Endothelial cell (in vitro differentiated cells): Measurements from ENCODE around the gene PCDHGA1. TPM values are rescaled to one million over a fixed set of nuclear protein-coding genes. Genes with fewer than 3 reads are reported as not detected.
"Not testable (repeated sequence)": the region's sequence is repeated elsewhere in the genome, so short reads cannot be mapped to it uniquely, and the experiment has no call there.

ENCODE experiments used
- DNase-seq: peaks from one replicate; pipeline ENCODE4 v3.0.0; 2021; ENCODE audit warnings: low spot score
- H3K27ac Mint-ChIP-seq: one replicate; pipeline ENCODE4 v1.8.0; 2021; ENCODE audit warnings: mixed read lengths, inconsistent platforms; ENCODE audit not compliant: unreplicated experiment
- H3K27me3 Mint-ChIP-seq: one replicate; pipeline ENCODE4 v1.8.0; 2021; ENCODE audit warnings: mild to moderate bottlenecking, moderate library complexity, mixed read lengths, inconsistent platforms; ENCODE audit not compliant: unreplicated experiment
- H3K36me3 Mint-ChIP-seq: one replicate; pipeline ENCODE4 v1.8.0; 2021; ENCODE audit warnings: mild to moderate bottlenecking, low read depth, mixed read lengths, inconsistent platforms; ENCODE audit not compliant: unreplicated experiment
- H3K4me1 Mint-ChIP-seq: one replicate; pipeline ENCODE4 v1.8.0; 2021; ENCODE audit warnings: mild to moderate bottlenecking, mixed read lengths, inconsistent platforms; ENCODE audit not compliant: unreplicated experiment
- H3K4me3 Mint-ChIP-seq: one replicate; pipeline ENCODE4 v1.8.0; 2021; ENCODE audit warnings: mild to moderate bottlenecking, mixed read lengths, inconsistent platforms; ENCODE audit not compliant: unreplicated experiment
- H3K9me3 Mint-ChIP-seq: one replicate; pipeline ENCODE4 v1.8.0; 2021; ENCODE audit warnings: mixed read lengths, inconsistent platforms; ENCODE audit not compliant: unreplicated experiment
- total RNA-seq: library from RNA; stranded (reverse); fragmentation: NEBNext Ultra II Directional; extraction: Animal tissue kit (Norgen Biotek cat#: 25700); gene quantifications from one replicate; pipeline ENCODE4 v1.2.1, GENCODE V29; 2021; ENCODE audit not compliant: unreplicated experiment
- TF ChIP-seq, protein P1 (sequence below): fragments of 200-600 bp; sonication (generic); IDR thresholded peaks from one replicate; pipeline ENCODE4 v1.5.0; 2021; ENCODE audit warnings: antibody characterized with exemption; ENCODE audit not compliant: unreplicated experiment

PCDHGA1 gene
- total RNA-seq, 1 donor from 2014 or later, result 1.4 TPM

DNA sequence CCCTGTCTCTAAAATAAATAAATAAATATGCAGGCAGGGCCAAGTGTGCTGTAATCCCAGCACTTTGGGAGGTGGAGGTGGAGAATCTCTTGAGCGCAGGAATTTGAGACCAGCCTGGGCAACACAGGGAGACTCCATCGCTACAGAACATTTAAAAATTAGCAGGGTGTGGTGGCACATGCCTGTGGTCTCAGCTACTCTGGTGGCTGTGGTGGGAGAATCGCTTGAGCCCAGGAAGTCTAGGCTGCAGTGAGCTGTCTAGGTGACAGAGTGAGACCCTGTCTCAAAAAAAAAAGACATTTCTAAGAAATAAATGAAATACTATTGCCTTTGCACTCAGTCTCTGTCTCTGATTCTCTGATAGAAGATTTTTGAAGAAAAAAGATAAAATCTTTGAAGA, 81.3 kb downstream of the PCDHGA1 start:
- H3K9me3 Mint-ChIP-seq, result peaks cover 23% of the 10 kb centered on the region
- DNase-seq, result no peak
- peak overlapping the region; percentile 30 for H3K27ac Mint-ChIP-seq
- H3K36me3 Mint-ChIP-seq, result peaks cover 53% of the 10 kb centered on the region
- peak overlapping the region; percentile 72 for H3K4me3 Mint-ChIP-seq
- H3K4me1 Mint-ChIP-seq, result peaks cover 43% of the 10 kb centered on the region
- TF ChIP-seq, protein P1, sequence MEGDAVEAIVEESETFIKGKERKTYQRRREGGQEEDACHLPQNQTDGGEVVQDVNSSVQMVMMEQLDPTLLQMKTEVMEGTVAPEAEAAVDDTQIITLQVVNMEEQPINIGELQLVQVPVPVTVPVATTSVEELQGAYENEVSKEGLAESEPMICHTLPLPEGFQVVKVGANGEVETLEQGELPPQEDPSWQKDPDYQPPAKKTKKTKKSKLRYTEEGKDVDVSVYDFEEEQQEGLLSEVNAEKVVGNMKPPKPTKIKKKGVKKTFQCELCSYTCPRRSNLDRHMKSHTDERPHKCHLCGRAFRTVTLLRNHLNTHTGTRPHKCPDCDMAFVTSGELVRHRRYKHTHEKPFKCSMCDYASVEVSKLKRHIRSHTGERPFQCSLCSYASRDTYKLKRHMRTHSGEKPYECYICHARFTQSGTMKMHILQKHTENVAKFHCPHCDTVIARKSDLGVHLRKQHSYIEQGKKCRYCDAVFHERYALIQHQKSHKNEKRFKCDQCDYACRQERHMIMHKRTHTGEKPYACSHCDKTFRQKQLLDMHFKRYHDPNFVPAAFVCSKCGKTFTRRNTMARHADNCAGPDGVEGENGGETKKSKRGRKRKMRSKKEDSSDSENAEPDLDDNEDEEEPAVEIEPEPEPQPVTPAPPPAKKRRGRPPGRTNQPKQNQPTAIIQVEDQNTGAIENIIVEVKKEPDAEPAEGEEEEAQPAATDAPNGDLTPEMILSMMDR, result no peak
- peaks cover 10% of the 10 kb centered on the region for H3K27me3 Mint-ChIP-seq

DNA sequence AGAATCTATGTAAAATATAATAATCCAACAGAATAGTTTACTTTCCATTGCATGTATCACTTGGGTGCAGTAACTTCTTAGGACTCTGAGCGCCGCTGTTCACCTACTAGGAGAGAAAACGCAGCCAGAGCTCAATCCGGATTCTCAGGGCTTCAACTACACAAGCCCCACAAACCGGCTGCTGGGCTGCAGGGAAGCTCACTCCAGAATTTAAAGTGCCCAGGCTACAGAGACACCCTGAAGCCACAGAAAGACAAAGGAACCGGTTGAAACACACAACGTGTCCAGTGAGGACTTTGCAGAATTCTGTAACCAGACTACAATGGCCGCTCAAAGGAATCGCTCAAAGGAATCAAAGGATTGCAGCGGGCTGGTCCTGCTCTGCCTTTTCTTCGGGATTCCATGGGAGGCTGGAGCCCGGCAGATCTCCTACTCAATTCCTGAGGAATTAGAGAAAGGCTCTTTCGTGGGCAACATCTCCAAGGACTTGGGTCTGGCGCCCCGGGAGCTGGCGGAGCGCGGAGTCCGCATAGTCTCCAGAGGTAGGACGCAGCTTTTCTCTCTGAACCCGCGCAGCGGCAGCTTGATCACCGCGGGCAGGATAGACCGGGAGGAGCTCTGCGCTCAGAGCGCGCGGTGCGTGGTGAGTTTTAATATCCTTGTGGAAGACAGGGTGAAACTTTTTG, 82.7 kb downstream of the PCDHGA1 start, which contains the start of gene PCDHGA10:
TSS of gene PCDHGA10 (plus strand) at position 134 of the 686 bp plus-strand sequence. CDS start at position 323, 189 bp downstream.
- peak; percentile 70 for DNase-seq
- Mint-ChIP-seq H3K4me1 (peaks cover 44% of the 10 kb centered on the region), H3K9me3 (peaks cover 26% of the 10 kb centered on the region), H3K27me3 (peaks cover 13% of the 10 kb centered on the region), H3K36me3 (peaks cover 53% of the 10 kb centered on the region), H3K4me3 (peak within 1 kb of the TSS; percentile 96), H3K27ac (peak within 1 kb of the TSS; percentile 84)
- TF ChIP-seq, protein P1, result peak; percentile 81

DNA sequence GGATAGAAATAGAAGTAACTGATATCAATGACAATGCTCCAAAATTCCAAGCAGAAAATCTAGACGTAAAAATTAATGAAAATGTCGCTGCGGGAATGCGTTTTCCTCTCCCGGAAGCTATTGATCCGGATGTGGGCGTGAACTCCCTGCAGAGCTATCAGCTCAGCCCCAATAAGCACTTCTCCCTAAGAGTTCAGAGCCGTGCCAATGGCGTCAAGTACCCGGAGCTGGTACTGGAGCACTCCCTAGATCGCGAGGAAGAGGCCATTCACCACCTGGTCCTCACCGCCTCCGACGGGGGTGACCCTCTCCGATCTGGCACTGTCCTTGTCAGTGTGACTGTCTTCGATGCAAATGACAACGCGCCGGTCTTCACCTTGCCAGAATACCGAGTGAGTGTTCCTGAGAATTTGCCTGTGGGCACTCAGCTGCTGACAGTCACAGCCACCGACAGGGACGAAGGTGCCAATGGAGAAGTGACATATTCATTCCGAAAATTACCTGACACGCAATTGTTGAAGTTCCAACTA, 83.3 kb downstream of the PCDHGA1 start:
- H3K4me3 Mint-ChIP-seq, result peak overlapping the region; percentile 96
- peaks cover 56% of the 10 kb centered on the region for H3K36me3 Mint-ChIP-seq
- H3K27me3 Mint-ChIP-seq, result peaks cover 19% of the 10 kb centered on the region
- H3K27ac Mint-ChIP-seq, result peak overlapping the region; percentile 84
- no peak for DNase-seq
- H3K9me3 Mint-ChIP-seq, result peaks cover 32% of the 10 kb centered on the region
- TF ChIP-seq, protein P1, result no peak
- H3K4me1 Mint-ChIP-seq, result peaks cover 49% of the 10 kb centered on the region

DNA sequence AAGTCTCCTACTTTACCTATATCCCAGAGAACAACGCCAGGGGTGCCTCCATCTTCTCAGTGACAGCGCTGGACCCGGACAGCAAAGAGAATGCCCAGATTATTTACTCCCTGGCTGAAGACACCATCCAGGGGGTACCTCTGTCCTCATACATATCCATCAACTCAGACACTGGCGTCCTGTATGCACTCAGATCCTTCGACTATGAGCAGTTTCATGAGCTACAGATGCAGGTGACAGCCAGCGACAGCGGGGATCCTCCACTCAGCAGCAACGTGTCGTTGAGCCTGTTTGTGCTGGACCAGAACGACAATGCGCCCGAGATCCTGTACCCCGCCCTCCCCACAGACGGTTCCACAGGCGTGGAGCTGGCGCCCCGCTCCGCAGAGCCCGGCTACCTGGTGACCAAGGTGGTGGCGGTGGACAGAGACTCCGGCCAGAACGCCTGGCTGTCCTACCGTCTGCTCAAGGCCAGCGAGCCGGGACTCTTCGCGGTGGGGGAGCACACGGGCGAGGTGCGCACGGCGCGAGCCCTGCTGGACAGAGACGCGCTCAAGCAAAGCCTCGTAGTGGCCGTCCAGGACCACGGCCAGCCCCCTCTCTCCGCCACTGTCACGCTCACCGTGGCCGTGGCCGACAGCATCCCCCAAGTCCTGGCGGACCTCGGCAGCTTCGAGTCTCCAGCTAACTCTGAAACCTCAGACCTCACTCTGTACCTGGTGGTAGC, 84.4 kb downstream of the PCDHGA1 start:
- Mint-ChIP-seq H3K9me3 (peaks cover 36% of the 10 kb centered on the region), H3K4me1 (peaks cover 46% of the 10 kb centered on the region), H3K27me3 (peaks cover 23% of the 10 kb centered on the region), H3K36me3 (peaks cover 57% of the 10 kb centered on the region), H3K4me3 (peak overlapping the region; percentile 68)
- DNase-seq, H3K27ac Mint-ChIP-seq: not testable (repeated sequence)

DNA sequence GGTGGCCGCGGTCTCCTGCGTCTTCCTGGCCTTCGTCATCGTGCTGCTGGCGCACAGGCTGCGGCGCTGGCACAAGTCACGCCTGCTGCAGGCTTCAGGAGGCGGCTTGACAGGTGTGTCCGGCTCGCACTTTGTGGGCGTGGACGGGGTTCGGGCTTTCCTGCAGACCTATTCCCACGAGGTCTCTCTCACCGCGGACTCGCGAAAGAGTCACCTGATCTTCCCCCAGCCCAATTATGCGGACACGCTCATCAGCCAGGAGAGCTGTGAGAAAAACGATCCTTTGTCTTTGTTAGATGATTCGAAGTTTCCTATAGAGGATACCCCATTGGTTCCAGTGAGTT, 84.9 kb downstream of the PCDHGA1 start:
- Mint-ChIP-seq H3K36me3 (peaks cover 60% of the 10 kb centered on the region), H3K4me1 (peaks cover 47% of the 10 kb centered on the region), H3K9me3 (peaks cover 38% of the 10 kb centered on the region), H3K27me3 (peaks cover 23% of the 10 kb centered on the region)
- not testable (repeated sequence) for H3K27ac Mint-ChIP-seq, DNase-seq, H3K4me3 Mint-ChIP-seq
